OCI-LY1 (cell line): ENCODE measurements around the gene C19orf47.

Source experiments
- H2AFZ ChIP-seq: fragments of 200-600 bp; sonication (generic), shearing (Covaris generic); 2 replicates; pipeline ENCODE4 v1.6.0; 2014; ENCODE audit warnings: antibody characterized with exemption, mild to moderate bottlenecking, low read length
- H3F3A ChIP-seq: fragments of 200-600 bp; sonication (generic), shearing (Covaris generic); 2 replicates; pipeline ENCODE4 v1.6.0; 2014; ENCODE audit warnings: mild to moderate bottlenecking, antibody characterized with exemption, low read length, moderate library complexity; ENCODE audit not compliant: insufficient read depth
- H3K27ac ChIP-seq: fragments of 200-600 bp; sonication (generic); 2 replicates; pipeline ENCODE4 v1.5.1; 2014; ENCODE audit warnings: low read length, mixed run types, mild to moderate bottlenecking, low read depth; ENCODE audit not compliant: poor library complexity, severe bottlenecking
- H3K27me3 ChIP-seq: fragments of 200-600 bp; sonication (generic); 2 replicates; pipeline ENCODE4 v1.6.0; 2014; ENCODE audit warnings: antibody characterized with exemption, mild to moderate bottlenecking, low read length, moderate library complexity; ENCODE audit not compliant: insufficient read depth
- H3K36me3 ChIP-seq: fragments of 200-600 bp; sonication (generic); 2 replicates; pipeline ENCODE4 v1.6.1; 2014; ENCODE audit warnings: mild to moderate bottlenecking, antibody characterized with exemption, low read length, moderate library complexity, mixed read lengths; ENCODE audit not compliant: insufficient read depth
- H3K4me1 ChIP-seq: fragments of 200-600 bp; sonication (generic); 2 replicates; pipeline ENCODE4 v1.5.1; 2014; ENCODE audit warnings: mild to moderate bottlenecking, low read length, moderate library complexity; ENCODE audit not compliant: insufficient read depth, severe bottlenecking
- H3K4me2 ChIP-seq: fragments of 200-600 bp; sonication (generic), shearing (Covaris generic); 2 replicates; pipeline ENCODE4 v1.6.1; 2014; ENCODE audit warnings: low read length
- H3K4me3 ChIP-seq: fragments of 200-600 bp; sonication (generic); 2 replicates; pipeline ENCODE4 v1.5.1; 2014; ENCODE audit warnings: low read length, low read depth, mild to moderate bottlenecking, mixed read lengths; ENCODE audit not compliant: poor library complexity, severe bottlenecking
- H3K79me2 ChIP-seq: fragments of 200-600 bp; shearing (Covaris generic); 2 replicates; pipeline ENCODE4 v1.6.1; 2016; ENCODE audit warnings: mixed run types, low read length, mixed read lengths; ENCODE audit not compliant: insufficient read depth
- H3K9ac ChIP-seq: fragments of 200-600 bp; sonication (generic), shearing (Covaris generic); 2 replicates; pipeline ENCODE4 v1.6.1; 2014; ENCODE audit warnings: mild to moderate bottlenecking, low read length, mixed read lengths
- H3K9me2 ChIP-seq: fragments of 200-600 bp; sonication (generic), shearing (Covaris generic); 2 replicates; pipeline ENCODE4 v1.6.1; 2014; ENCODE audit warnings: low read depth, mild to moderate bottlenecking, low read length, mixed read lengths
- H3K9me3 ChIP-seq: fragments of 200-600 bp; shearing (Covaris generic); 2 replicates; pipeline ENCODE4 v1.6.1; 2014; ENCODE audit warnings: low read length, mixed read lengths
- H4K20me1 ChIP-seq: fragments of 200-600 bp; sonication (generic), shearing (Covaris generic); 2 replicates; pipeline ENCODE4 v1.6.0; 2016; ENCODE audit warnings: mild to moderate bottlenecking, low read length; ENCODE audit not compliant: insufficient read depth
- EZH2 ChIP-seq: fragments of 200-600 bp; sonication (generic), shearing (Covaris generic); IDR thresholded peaks from 2 replicates; pipeline ENCODE4 v1.8.0; 2017; ENCODE audit warnings: borderline replicate concordance, mixed run types, mild to moderate bottlenecking, antibody characterized with exemption, low read length, moderate library complexity, mixed read lengths
- TF ChIP-seq, protein P1 (sequence below): fragments of 200-600 bp; sonication (generic), shearing (Covaris generic); IDR thresholded peaks from 2 replicates; pipeline ENCODE4 v1.5.1; 2017; ENCODE audit warnings: mild to moderate bottlenecking, antibody characterized with exemption, low read length, moderate library complexity, mixed read lengths

Gene C19orf47

DNA sequence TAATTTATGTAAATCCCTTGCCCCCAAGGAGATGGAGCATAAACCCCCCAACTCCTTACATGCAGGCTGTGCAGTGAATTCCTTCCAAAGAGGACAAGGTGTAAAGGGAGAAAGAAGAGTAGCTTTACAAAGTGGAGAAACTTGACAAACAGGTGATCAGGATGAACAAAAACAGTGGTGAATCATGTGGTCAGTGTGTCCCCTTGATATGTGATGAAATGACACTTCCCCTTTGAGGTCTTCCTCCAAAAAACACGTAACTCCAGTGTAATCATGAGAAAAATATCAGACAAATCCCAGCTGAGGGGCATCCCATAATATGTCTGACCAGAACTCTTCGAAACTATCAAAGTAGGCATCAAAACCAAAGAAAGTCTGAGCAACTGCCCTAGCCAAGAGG lies 33.5 kb downstream of the C19orf47 start:
- H3F3A ChIP-seq, result no peaks in the 10 kb centered on the region

DNA sequence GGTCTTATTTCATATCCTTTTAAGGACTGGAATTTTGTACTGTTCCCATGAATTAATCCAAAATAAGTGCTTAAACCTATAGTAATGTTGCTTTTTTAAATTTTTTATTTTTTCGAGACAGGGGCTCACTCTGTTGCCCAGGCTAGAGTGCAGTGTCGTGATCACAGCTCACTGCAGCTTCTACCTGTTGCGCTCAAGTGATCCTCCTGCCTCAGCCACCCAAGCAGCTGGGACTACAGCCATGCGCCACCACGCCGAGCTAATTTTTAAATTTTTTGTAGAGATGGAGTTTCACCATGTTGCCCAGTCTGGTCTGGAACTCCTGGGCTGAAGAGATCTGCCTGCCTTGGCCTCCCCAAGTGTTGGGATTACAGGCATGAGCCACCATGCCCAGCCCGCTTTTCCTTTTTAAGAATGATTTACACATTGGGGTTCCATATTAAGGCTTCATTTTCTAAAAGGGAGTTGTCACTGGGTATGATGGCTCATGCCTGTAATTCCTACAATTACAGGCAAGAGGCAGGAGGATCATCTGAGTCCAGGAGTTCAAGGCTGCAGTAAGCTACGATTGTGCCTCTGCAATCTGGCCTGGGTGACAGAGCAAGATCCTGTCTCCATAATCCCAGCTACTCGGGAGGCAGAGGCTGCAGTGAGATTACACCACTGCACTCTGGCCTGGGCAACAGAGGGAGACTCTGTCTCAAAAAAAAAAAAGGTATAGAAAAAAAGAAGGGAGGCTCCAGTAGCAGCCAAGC lies 34.8 kb downstream of the C19orf47 start:
- Histone ChIP-seq H2AFZ (no peak overlapping the region), H3K36me3 (peaks cover 10% of the 10 kb centered on the region; the same call in 1 of the 2 replicates), H3K27me3 (no peaks in the 10 kb centered on the region), H3K79me2 (no peaks in the 10 kb centered on the region), H3K4me3 (no peak overlapping the region), H3K4me1 (no peaks in the 10 kb centered on the region), H3K9me2 (no peaks in the 10 kb centered on the region), H3K9ac (no peak overlapping the region), H3K9me3 (no peaks in the 10 kb centered on the region), H3F3A (no peaks in the 10 kb centered on the region), H4K20me1 (no peaks in the 10 kb centered on the region), H3K4me2 (no peak overlapping the region), H3K27ac (no peak overlapping the region)
- TF ChIP-seq EZH2, result no peak
- TF ChIP-seq, protein P1, sequence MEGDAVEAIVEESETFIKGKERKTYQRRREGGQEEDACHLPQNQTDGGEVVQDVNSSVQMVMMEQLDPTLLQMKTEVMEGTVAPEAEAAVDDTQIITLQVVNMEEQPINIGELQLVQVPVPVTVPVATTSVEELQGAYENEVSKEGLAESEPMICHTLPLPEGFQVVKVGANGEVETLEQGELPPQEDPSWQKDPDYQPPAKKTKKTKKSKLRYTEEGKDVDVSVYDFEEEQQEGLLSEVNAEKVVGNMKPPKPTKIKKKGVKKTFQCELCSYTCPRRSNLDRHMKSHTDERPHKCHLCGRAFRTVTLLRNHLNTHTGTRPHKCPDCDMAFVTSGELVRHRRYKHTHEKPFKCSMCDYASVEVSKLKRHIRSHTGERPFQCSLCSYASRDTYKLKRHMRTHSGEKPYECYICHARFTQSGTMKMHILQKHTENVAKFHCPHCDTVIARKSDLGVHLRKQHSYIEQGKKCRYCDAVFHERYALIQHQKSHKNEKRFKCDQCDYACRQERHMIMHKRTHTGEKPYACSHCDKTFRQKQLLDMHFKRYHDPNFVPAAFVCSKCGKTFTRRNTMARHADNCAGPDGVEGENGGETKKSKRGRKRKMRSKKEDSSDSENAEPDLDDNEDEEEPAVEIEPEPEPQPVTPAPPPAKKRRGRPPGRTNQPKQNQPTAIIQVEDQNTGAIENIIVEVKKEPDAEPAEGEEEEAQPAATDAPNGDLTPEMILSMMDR, result no peak

More for the DNA sequence above, 33.5 kb downstream of the C19orf47 start:
- no peaks in the 10 kb centered on the region for H3K9me2 ChIP-seq
- H3K36me3 ChIP-seq, result peaks cover 16% of the 10 kb centered on the region; the same call in 1 of the 2 replicates
- no peaks in the 10 kb centered on the region for H3K79me2 ChIP-seq
- no peaks in the 10 kb centered on the region for H3K9me3 ChIP-seq
- no peak overlapping the region for H3K27ac ChIP-seq
- TF ChIP-seq, protein P1, result no peak
- no peak for TF ChIP-seq EZH2
- no peak overlapping the region for H3K4me3 ChIP-seq
- no peak overlapping the region for H2AFZ ChIP-seq
- no peaks in the 10 kb centered on the region for H3K4me1 ChIP-seq
- H3K9ac ChIP-seq, result no peak overlapping the region
- H3K27me3 ChIP-seq, result no peaks in the 10 kb centered on the region
- no peak overlapping the region for H3K4me2 ChIP-seq
- H4K20me1 ChIP-seq, result no peaks in the 10 kb centered on the region

DNA sequence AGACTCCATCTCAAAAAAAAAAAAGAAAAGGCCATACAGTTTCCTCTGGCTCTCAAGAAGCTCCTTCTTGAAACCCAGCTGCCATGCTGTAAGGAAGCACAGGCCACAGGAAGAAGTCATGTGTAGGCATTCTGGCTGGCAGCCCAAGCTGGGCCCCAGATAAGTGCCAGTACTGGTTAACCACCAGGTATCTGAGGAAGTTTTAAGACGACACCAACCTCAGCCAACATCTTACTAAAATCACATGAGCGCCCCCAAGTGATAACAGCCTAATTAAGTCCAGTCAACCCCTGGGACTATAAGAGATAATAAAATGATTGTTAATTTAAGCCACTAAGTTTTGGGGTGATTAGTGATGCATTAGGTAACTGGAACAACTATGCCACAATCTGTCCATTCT lies 35.7 kb downstream of the C19orf47 start:
- H3K4me3 ChIP-seq, result no peak overlapping the region
- H3K27ac ChIP-seq, result no peak overlapping the region
- no peaks in the 10 kb centered on the region for H3K27me3 ChIP-seq
- TF ChIP-seq EZH2, result no peak
- TF ChIP-seq, protein P1, result peak; percentile 57
- no peaks in the 10 kb centered on the region for H3F3A ChIP-seq
- no peak overlapping the region for H2AFZ ChIP-seq
- H4K20me1 ChIP-seq, result no peaks in the 10 kb centered on the region
- no peaks in the 10 kb centered on the region for H3K79me2 ChIP-seq
- H3K4me1 ChIP-seq, result no peaks in the 10 kb centered on the region
- H3K9me3 ChIP-seq, result no peaks in the 10 kb centered on the region
- H3K9me2 ChIP-seq, result no peaks in the 10 kb centered on the region
- H3K4me2 ChIP-seq, result no peak overlapping the region
- no peak overlapping the region for H3K9ac ChIP-seq
- H3K36me3 ChIP-seq, result peaks cover 8% of the 10 kb centered on the region; the same call in 1 of the 2 replicates
